OCI-LY1 (cell line): ENCODE measurements around the gene GCN1.

Experiments used
- H2AFZ ChIP-seq: fragments of 200-600 bp; sonication (generic), shearing (Covaris generic); 2 replicates; pipeline ENCODE4 v1.6.0; 2014; ENCODE audit warnings: antibody characterized with exemption, mild to moderate bottlenecking, low read length
- H3F3A ChIP-seq: fragments of 200-600 bp; sonication (generic), shearing (Covaris generic); 2 replicates; pipeline ENCODE4 v1.6.0; 2014; ENCODE audit warnings: mild to moderate bottlenecking, antibody characterized with exemption, low read length, moderate library complexity; ENCODE audit not compliant: insufficient read depth
- H3K27ac ChIP-seq: fragments of 200-600 bp; sonication (generic); 2 replicates; pipeline ENCODE4 v1.5.1; 2014; ENCODE audit warnings: low read length, mixed run types, mild to moderate bottlenecking, low read depth; ENCODE audit not compliant: poor library complexity, severe bottlenecking
- H3K27me3 ChIP-seq: fragments of 200-600 bp; sonication (generic); 2 replicates; pipeline ENCODE4 v1.6.0; 2014; ENCODE audit warnings: antibody characterized with exemption, mild to moderate bottlenecking, low read length, moderate library complexity; ENCODE audit not compliant: insufficient read depth
- H3K36me3 ChIP-seq: fragments of 200-600 bp; sonication (generic); 2 replicates; pipeline ENCODE4 v1.6.1; 2014; ENCODE audit warnings: mild to moderate bottlenecking, antibody characterized with exemption, low read length, moderate library complexity, mixed read lengths; ENCODE audit not compliant: insufficient read depth
- H3K4me1 ChIP-seq: fragments of 200-600 bp; sonication (generic); 2 replicates; pipeline ENCODE4 v1.5.1; 2014; ENCODE audit warnings: mild to moderate bottlenecking, low read length, moderate library complexity; ENCODE audit not compliant: insufficient read depth, severe bottlenecking
- H3K4me2 ChIP-seq: fragments of 200-600 bp; sonication (generic), shearing (Covaris generic); 2 replicates; pipeline ENCODE4 v1.6.1; 2014; ENCODE audit warnings: low read length
- H3K4me3 ChIP-seq: fragments of 200-600 bp; sonication (generic); 2 replicates; pipeline ENCODE4 v1.5.1; 2014; ENCODE audit warnings: low read length, low read depth, mild to moderate bottlenecking, mixed read lengths; ENCODE audit not compliant: poor library complexity, severe bottlenecking
- H3K79me2 ChIP-seq: fragments of 200-600 bp; shearing (Covaris generic); 2 replicates; pipeline ENCODE4 v1.6.1; 2016; ENCODE audit warnings: mixed run types, low read length, mixed read lengths; ENCODE audit not compliant: insufficient read depth
- H3K9ac ChIP-seq: fragments of 200-600 bp; sonication (generic), shearing (Covaris generic); 2 replicates; pipeline ENCODE4 v1.6.1; 2014; ENCODE audit warnings: mild to moderate bottlenecking, low read length, mixed read lengths
- H3K9me2 ChIP-seq: fragments of 200-600 bp; sonication (generic), shearing (Covaris generic); 2 replicates; pipeline ENCODE4 v1.6.1; 2014; ENCODE audit warnings: low read depth, mild to moderate bottlenecking, low read length, mixed read lengths
- H3K9me3 ChIP-seq: fragments of 200-600 bp; shearing (Covaris generic); 2 replicates; pipeline ENCODE4 v1.6.1; 2014; ENCODE audit warnings: low read length, mixed read lengths
- H4K20me1 ChIP-seq: fragments of 200-600 bp; sonication (generic), shearing (Covaris generic); 2 replicates; pipeline ENCODE4 v1.6.0; 2016; ENCODE audit warnings: mild to moderate bottlenecking, low read length; ENCODE audit not compliant: insufficient read depth
- CTCF ChIP-seq: fragments of 200-600 bp; sonication (generic), shearing (Covaris generic); IDR thresholded peaks from 2 replicates; pipeline ENCODE4 v1.5.1; 2017; ENCODE audit warnings: mild to moderate bottlenecking, antibody characterized with exemption, low read length, moderate library complexity, mixed read lengths
- EZH2 ChIP-seq: fragments of 200-600 bp; sonication (generic), shearing (Covaris generic); IDR thresholded peaks from 2 replicates; pipeline ENCODE4 v1.8.0; 2017; ENCODE audit warnings: borderline replicate concordance, mixed run types, mild to moderate bottlenecking, antibody characterized with exemption, low read length, moderate library complexity, mixed read lengths

GCN1 gene

GRCh38 chr12:120227233-120228040 lies 32.9 kb upstream of the GCN1 start:
- no peak for TF ChIP-seq CTCF
- no peak for TF ChIP-seq EZH2
- Histone ChIP-seq H3K4me3 (no peak overlapping the region), H3K79me2 (no peaks in the 10 kb centered on the region), H3K9me3 (no peaks in the 10 kb centered on the region), H3K9me2 (no peaks in the 10 kb centered on the region), H3F3A (0 out of 2 replicates have a peak, but pooled peaks cover 3% of the 10 kb centered on the region), H3K4me1 (peaks cover 24% of the 10 kb centered on the region), H3K9ac (no peak overlapping the region), H4K20me1 (no peaks in the 10 kb centered on the region), H3K27me3 (no peaks in the 10 kb centered on the region), H2AFZ (no peak overlapping the region), H3K27ac (no peak overlapping the region), H3K36me3 (no peaks in the 10 kb centered on the region), H3K4me2 (no peak overlapping the region)

GRCh38 chr12:120225852-120226640 lies 31.5 kb upstream of the GCN1 start:
- no peak overlapping the region for H3K27ac ChIP-seq
- H3K4me1 ChIP-seq: peaks cover 24% of the 10 kb centered on the region
- H3K27me3 ChIP-seq: no peaks in the 10 kb centered on the region
- H3F3A ChIP-seq: 0 out of 2 replicates have a peak, but pooled peaks cover 3% of the 10 kb centered on the region
- TF ChIP-seq EZH2 (no peak), CTCF (peak; percentile 35; the same call in 1 of the 2 replicates)
- peak overlapping the region; percentile 3; the same call in 1 of the 2 replicates for H3K9ac ChIP-seq
- H3K79me2 ChIP-seq: no peaks in the 10 kb centered on the region
- H3K9me2 ChIP-seq: no peaks in the 10 kb centered on the region
- H3K4me2 ChIP-seq: peak overlapping the region; percentile 60; the same call in 1 of the 2 replicates
- H4K20me1 ChIP-seq: no peaks in the 10 kb centered on the region
- peak overlapping the region; percentile 49 for H3K4me3 ChIP-seq
- no peaks in the 10 kb centered on the region for H3K36me3 ChIP-seq
- no peaks in the 10 kb centered on the region for H3K9me3 ChIP-seq
- no peak overlapping the region for H2AFZ ChIP-seq

- peaks cover 24% of the 10 kb centered on the region for H3K4me1 ChIP-seq
- TF ChIP-seq EZH2: no peak
- no peak for TF ChIP-seq CTCF
- no peaks in the 10 kb centered on the region for H3K9me3 ChIP-seq
- 0 out of 2 replicates have a peak, but pooled peaks cover 3% of the 10 kb centered on the region for H3F3A ChIP-seq
- H3K4me2 ChIP-seq: peak overlapping the region; percentile 60
- H4K20me1 ChIP-seq: no peaks in the 10 kb centered on the region
- no peak overlapping the region for H2AFZ ChIP-seq
- H3K79me2 ChIP-seq: no peaks in the 10 kb centered on the region
- H3K36me3 ChIP-seq: no peaks in the 10 kb centered on the region
- H3K27me3 ChIP-seq: no peaks in the 10 kb centered on the region
- H3K9ac ChIP-seq: peak overlapping the region; percentile 3; the same call in 1 of the 2 replicates
- H3K9me2 ChIP-seq: no peaks in the 10 kb centered on the region
- H3K27ac ChIP-seq: no peak overlapping the region
- peak overlapping the region; percentile 49 for H3K4me3 ChIP-seq
Observed at GRCh38 chr12:120225200-120225558, 30.7 kb upstream of the GCN1 start.
